HL-60 (cell line): ENCODE measurements around the gene ZNF593OS.

Source experiments
- CTCF ChIP-seq: IDR thresholded peaks from one replicate; pipeline ENCODE4 v1.5.1; 2011; ENCODE audit warnings: low read length, control low read depth, inconsistent platforms; ENCODE audit not compliant: insufficient read depth
- GABPA ChIP-seq: IDR thresholded peaks from 2 replicates; pipeline ENCODE4 v1.6.1; 2012; ENCODE audit warnings: low read depth
- POLR2AphosphoS5 ChIP-seq: IDR thresholded peaks from 2 replicates; pipeline ENCODE4 v1.6.1; 2012; ENCODE audit warnings: low read depth
- REST ChIP-seq: IDR thresholded peaks from 2 replicates; pipeline ENCODE4 v1.6.1; 2012; ENCODE audit warnings: low read depth; ENCODE audit not compliant: insufficient replicate concordance
- SPI1 ChIP-seq: IDR thresholded peaks from 2 replicates; pipeline ENCODE4 v1.6.1; 2012; ENCODE audit warnings: low read depth, mild to moderate bottlenecking, borderline replicate concordance

- TF ChIP-seq CTCF (no peak), REST (no peak), POLR2AphosphoS5 (no peak), GABPA (no peak), SPI1 (no peak)
These were observed 12.5 kb upstream of the ZNF593OS start for GRCh38 chr1:26184086-26184485.
